Measurements from ENCODE around the gene CTNNB1.

The CTNNB1 gene

DNA sequence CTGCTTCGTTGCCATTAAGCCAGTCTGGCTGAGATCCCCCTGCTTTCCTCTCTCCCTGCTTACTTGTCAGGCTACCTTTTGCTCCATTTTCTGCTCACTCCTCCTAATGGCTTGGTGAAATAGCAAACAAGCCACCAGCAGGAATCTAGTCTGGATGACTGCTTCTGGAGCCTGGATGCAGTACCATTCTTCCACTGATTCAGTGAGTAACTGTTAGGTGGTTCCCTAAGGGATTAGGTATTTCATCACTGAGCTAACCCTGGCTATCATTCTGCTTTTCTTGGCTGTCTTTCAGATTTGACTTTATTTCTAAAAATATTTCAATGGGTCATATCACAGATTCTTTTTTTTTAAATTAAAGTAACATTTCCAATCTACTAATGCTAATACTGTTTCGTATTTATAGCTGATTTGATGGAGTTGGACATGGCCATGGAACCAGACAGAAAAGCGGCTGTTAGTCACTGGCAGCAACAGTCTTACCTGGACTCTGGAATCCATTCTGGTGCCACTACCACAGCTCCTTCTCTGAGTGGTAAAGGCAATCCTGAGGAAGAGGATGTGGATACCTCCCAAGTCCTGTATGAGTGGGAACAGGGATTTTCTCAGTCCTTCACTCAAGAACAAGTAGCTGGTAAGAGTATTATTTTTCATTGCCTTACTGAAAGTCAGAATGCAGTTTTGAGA is 25.0 kb downstream of the CTNNB1 start:
- no peak overlapping the region for H3K4ac ChIP-seq (ENCODE audit: low read depth, low read length)
- H3K18ac ChIP-seq (ENCODE audit: low read length) = no peak overlapping the region
- H2BK5ac ChIP-seq (ENCODE audit: low read length) = no peak overlapping the region
- H2BK120ac ChIP-seq (ENCODE audit: low read depth, low read length) = no peak overlapping the region
- DNase-seq = no peak
- H3K56ac ChIP-seq (ENCODE audit: low read length) = no peak overlapping the region
- H3K79me1 ChIP-seq (ENCODE audit: low read length) = peaks cover 9% of the 10 kb centered on the region
- H3K4me3 ChIP-seq (ENCODE audit: low read length) = no peak overlapping the region
- no CpG with 5 or more reads among the region's 3 CpGs for WGBS (ENCODE audit: extremely low coverage, insufficient coverage, low lambda C conversion rate)
- H4K8ac ChIP-seq (ENCODE audit: low read depth, low read length) = no peak overlapping the region
- no peak overlapping the region for H3K23ac ChIP-seq (ENCODE audit: low read length)
- no peaks in the 10 kb centered on the region for H3K27me3 ChIP-seq (ENCODE audit: insufficient read depth, low read length, poor library complexity)
- no peak overlapping the region for H2BK15ac ChIP-seq (replicated peaks; ENCODE audit: low read depth)
- H3K9ac ChIP-seq (ENCODE audit: low read length) = no peak overlapping the region
- H2AK5ac ChIP-seq (ENCODE audit: low read length) = no peak overlapping the region
- no peak overlapping the region for H3K4me2 ChIP-seq (ENCODE audit: low read length)
- peaks cover 60% of the 10 kb centered on the region for H3K79me2 ChIP-seq (ENCODE audit: control insufficient read depth, insufficient read depth, low read length)
- H3K27ac ChIP-seq (ENCODE audit: low read depth, low read length) = no peak overlapping the region
- peaks cover 13% of the 10 kb centered on the region for H3K36me3 ChIP-seq (ENCODE audit: control insufficient read depth, insufficient read depth, low read length)
- H4K5ac ChIP-seq (ENCODE audit: low read length) = no peak overlapping the region
- no peaks in the 10 kb centered on the region for H3K4me1 ChIP-seq (ENCODE audit: control insufficient read depth, low read depth, low read length)

DNA sequence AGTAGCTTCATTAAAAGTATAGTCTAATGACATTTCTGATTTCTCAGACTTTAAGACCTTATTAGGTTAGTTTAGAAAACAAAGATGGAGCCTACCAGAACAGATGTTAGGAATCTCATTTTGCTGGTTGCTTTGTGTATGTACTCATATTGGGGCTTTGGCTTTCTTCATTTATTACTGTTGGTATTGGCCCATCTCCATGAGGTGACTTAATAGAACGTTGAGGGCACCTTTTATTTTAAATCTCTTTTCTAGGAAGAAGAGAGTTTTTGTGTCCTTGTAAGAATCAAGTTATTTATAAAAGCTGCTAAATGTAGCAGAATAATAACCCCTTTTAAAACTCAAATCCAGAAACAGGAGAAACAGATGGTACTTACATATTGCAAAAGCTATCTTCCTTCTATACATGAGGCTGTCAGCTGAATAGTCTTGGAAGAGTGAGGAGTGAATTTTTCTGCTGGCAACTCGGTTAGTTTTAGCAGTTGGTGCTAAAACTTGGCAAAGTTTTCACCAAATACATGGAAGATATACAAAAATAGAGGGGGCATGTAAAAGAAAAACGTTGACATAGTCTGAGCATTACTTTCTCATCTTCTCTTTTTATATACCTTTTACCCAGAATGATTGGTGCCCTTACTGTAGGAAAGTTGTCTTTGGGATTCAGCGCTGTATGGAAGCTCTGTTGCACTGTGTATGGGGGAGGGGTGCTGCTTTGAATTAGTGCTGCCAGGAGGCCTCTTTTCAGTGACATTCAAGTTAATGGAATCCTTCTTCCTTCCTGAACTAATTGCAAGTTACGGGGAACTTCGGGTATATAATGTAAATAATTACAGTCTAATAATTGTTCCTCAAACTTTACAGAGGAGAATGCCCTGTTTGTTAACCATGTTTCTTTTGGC is 35.8 kb downstream of the CTNNB1 start:
- Histone ChIP-seq H2BK15ac (replicated peaks; ENCODE audit: low read depth) (no peak overlapping the region), H3K36me3 (ENCODE audit: control insufficient read depth, insufficient read depth, low read length) (peaks cover 16% of the 10 kb centered on the region), H4K5ac (ENCODE audit: low read length) (no peak overlapping the region), H2BK5ac (ENCODE audit: low read length) (no peak overlapping the region), H3K9ac (ENCODE audit: low read length) (no peak overlapping the region), H3K4me1 (ENCODE audit: control insufficient read depth, low read depth, low read length) (no peaks in the 10 kb centered on the region), H3K27ac (ENCODE audit: low read depth, low read length) (no peak overlapping the region), H4K8ac (ENCODE audit: low read depth, low read length) (no peak overlapping the region), H2BK120ac (ENCODE audit: low read depth, low read length) (no peak overlapping the region), H3K27me3 (ENCODE audit: insufficient read depth, low read length, poor library complexity) (no peaks in the 10 kb centered on the region), H3K79me1 (ENCODE audit: low read length) (peaks cover 13% of the 10 kb centered on the region), H3K79me2 (ENCODE audit: control insufficient read depth, insufficient read depth, low read length) (no peaks in the 10 kb centered on the region), H3K18ac (ENCODE audit: low read length) (no peak overlapping the region), H3K4ac (ENCODE audit: low read depth, low read length) (no peak overlapping the region), H3K4me2 (ENCODE audit: low read length) (no peak overlapping the region), H3K4me3 (ENCODE audit: low read length) (no peak overlapping the region), H3K56ac (ENCODE audit: low read length) (no peak overlapping the region), H2AK5ac (ENCODE audit: low read length) (no peak overlapping the region), H3K23ac (ENCODE audit: low read length) (no peak overlapping the region)
- no peak for DNase-seq
- WGBS (ENCODE audit: extremely low coverage, insufficient coverage, low lambda C conversion rate) = no CpG with 5 or more reads among the region's 6 CpGs

DNA sequence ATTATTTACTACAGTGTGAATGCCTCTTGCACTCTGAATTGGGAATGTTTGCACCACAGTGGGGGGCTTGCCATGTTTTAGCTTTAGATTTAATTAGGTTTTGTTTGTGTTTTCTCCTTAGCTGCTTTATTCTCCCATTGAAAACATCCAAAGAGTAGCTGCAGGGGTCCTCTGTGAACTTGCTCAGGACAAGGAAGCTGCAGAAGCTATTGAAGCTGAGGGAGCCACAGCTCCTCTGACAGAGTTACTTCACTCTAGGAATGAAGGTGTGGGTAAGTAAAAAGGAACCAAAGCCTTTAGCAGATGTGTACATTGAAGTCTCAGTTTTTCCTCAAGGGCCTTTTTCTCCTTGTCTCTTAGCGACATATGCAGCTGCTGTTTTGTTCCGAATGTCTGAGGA is 36.9 kb downstream of the CTNNB1 start:
- DNase-seq = no peak
- no peaks in the 10 kb centered on the region for H3K4me1 ChIP-seq (ENCODE audit: control insufficient read depth, low read depth, low read length)
- no peaks in the 10 kb centered on the region for H3K27me3 ChIP-seq (ENCODE audit: insufficient read depth, low read length, poor library complexity)
- H3K4me3 ChIP-seq (ENCODE audit: low read length) = no peak overlapping the region
- H2BK15ac ChIP-seq (replicated peaks; ENCODE audit: low read depth) = no peak overlapping the region
- no peak overlapping the region for H3K9ac ChIP-seq (ENCODE audit: low read length)
- no peak overlapping the region for H2BK5ac ChIP-seq (ENCODE audit: low read length)
- H3K79me2 ChIP-seq (ENCODE audit: control insufficient read depth, insufficient read depth, low read length) = no peaks in the 10 kb centered on the region
- no peak overlapping the region for H3K23ac ChIP-seq (ENCODE audit: low read length)
- no peak overlapping the region for H3K56ac ChIP-seq (ENCODE audit: low read length)
- peaks cover 11% of the 10 kb centered on the region for H3K79me1 ChIP-seq (ENCODE audit: low read length)
- no peak overlapping the region for H2AK5ac ChIP-seq (ENCODE audit: low read length)
- H3K27ac ChIP-seq (ENCODE audit: low read depth, low read length) = no peak overlapping the region
- H3K4ac ChIP-seq (ENCODE audit: low read depth, low read length) = no peak overlapping the region
- H4K5ac ChIP-seq (ENCODE audit: low read length) = no peak overlapping the region
- no peak overlapping the region for H2BK120ac ChIP-seq (ENCODE audit: low read depth, low read length)
- peaks cover 17% of the 10 kb centered on the region for H3K36me3 ChIP-seq (ENCODE audit: control insufficient read depth, insufficient read depth, low read length)
- H3K18ac ChIP-seq (ENCODE audit: low read length) = no peak overlapping the region
- no CpG with 5 or more reads among the region's 2 CpGs for WGBS (ENCODE audit: extremely low coverage, insufficient coverage, low lambda C conversion rate)
- no peak overlapping the region for H3K4me2 ChIP-seq (ENCODE audit: low read length)
- no peak overlapping the region for H4K8ac ChIP-seq (ENCODE audit: low read depth, low read length)

DNA sequence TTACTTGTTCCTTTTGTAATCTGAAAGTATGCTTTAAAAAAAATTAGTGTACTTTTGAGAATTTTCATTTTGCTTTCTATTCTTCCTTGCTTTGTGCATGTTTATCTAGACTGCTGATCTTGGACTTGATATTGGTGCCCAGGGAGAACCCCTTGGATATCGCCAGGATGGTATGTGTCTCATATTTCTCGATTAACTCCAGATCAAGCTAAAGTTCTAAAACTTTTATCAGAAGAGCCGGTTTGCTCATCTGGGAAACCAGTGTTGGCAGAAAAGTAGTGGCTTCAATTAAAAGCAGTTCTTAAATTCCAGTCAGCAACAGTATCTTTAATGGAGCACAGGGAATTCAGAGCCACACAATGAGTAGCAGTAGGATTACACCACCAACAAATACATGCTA is 38.6 kb downstream of the CTNNB1 start:
- no peaks in the 10 kb centered on the region for H3K4me1 ChIP-seq (ENCODE audit: control insufficient read depth, low read depth, low read length)
- WGBS (ENCODE audit: extremely low coverage, insufficient coverage, low lambda C conversion rate) = no CpG with 5 or more reads among the region's 3 CpGs
- DNase-seq = no peak
- H3K56ac ChIP-seq (ENCODE audit: low read length) = no peak overlapping the region
- H3K27me3 ChIP-seq (ENCODE audit: insufficient read depth, low read length, poor library complexity) = no peaks in the 10 kb centered on the region
- H3K27ac ChIP-seq (ENCODE audit: low read depth, low read length) = no peak overlapping the region
- H2BK5ac ChIP-seq (ENCODE audit: low read length) = no peak overlapping the region
- no peaks in the 10 kb centered on the region for H3K79me2 ChIP-seq (ENCODE audit: control insufficient read depth, insufficient read depth, low read length)
- H3K36me3 ChIP-seq (ENCODE audit: control insufficient read depth, insufficient read depth, low read length) = peaks cover 17% of the 10 kb centered on the region
- peaks cover 10% of the 10 kb centered on the region for H3K79me1 ChIP-seq (ENCODE audit: low read length)
- H3K4ac ChIP-seq (ENCODE audit: low read depth, low read length) = no peak overlapping the region
- no peak overlapping the region for H4K8ac ChIP-seq (ENCODE audit: low read depth, low read length)
- H2AK5ac ChIP-seq (ENCODE audit: low read length) = no peak overlapping the region
- H3K4me2 ChIP-seq (ENCODE audit: low read length) = no peak overlapping the region
- H3K9ac ChIP-seq (ENCODE audit: low read length) = no peak overlapping the region
- H3K4me3 ChIP-seq (ENCODE audit: low read length) = no peak overlapping the region
- H3K18ac ChIP-seq (ENCODE audit: low read length) = no peak overlapping the region
- H3K23ac ChIP-seq (ENCODE audit: low read length) = no peak overlapping the region
- H2BK15ac ChIP-seq (replicated peaks; ENCODE audit: low read depth) = no peak overlapping the region
- H4K5ac ChIP-seq (ENCODE audit: low read length) = no peak overlapping the region
- H2BK120ac ChIP-seq (ENCODE audit: low read depth, low read length) = no peak overlapping the region

DNA sequence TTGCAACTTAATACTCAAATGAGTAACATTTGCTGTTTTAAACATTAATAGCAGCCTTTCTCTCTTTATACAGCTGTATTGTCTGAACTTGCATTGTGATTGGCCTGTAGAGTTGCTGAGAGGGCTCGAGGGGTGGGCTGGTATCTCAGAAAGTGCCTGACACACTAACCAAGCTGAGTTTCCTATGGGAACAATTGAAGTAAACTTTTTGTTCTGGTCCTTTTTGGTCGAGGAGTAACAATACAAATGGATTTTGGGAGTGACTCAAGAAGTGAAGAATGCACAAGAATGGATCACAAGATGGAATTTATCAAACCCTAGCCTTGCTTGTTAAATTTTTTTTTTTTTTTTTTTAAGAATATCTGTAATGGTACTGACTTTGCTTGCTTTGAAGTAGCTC is 40.3 kb downstream of the CTNNB1 start:
- no peak overlapping the region for H3K4me3 ChIP-seq (ENCODE audit: low read length)
- H3K27me3 ChIP-seq (ENCODE audit: insufficient read depth, low read length, poor library complexity) = no peaks in the 10 kb centered on the region
- no peak for DNase-seq
- H2BK120ac ChIP-seq (ENCODE audit: low read depth, low read length) = no peak overlapping the region
- no peaks in the 10 kb centered on the region for H3K4me1 ChIP-seq (ENCODE audit: control insufficient read depth, low read depth, low read length)
- H2AK5ac ChIP-seq (ENCODE audit: low read length) = no peak overlapping the region
- no peak overlapping the region for H3K56ac ChIP-seq (ENCODE audit: low read length)
- H2BK15ac ChIP-seq (replicated peaks; ENCODE audit: low read depth) = no peak overlapping the region
- H4K5ac ChIP-seq (ENCODE audit: low read length) = no peak overlapping the region
- H3K79me1 ChIP-seq (ENCODE audit: low read length) = peaks cover 6% of the 10 kb centered on the region
- H2BK5ac ChIP-seq (ENCODE audit: low read length) = no peak overlapping the region
- no peak overlapping the region for H3K23ac ChIP-seq (ENCODE audit: low read length)
- no peak overlapping the region for H3K4me2 ChIP-seq (ENCODE audit: low read length)
- no peak overlapping the region for H3K4ac ChIP-seq (ENCODE audit: low read depth, low read length)
- H3K36me3 ChIP-seq (ENCODE audit: control insufficient read depth, insufficient read depth, low read length) = peaks cover 12% of the 10 kb centered on the region
- H3K27ac ChIP-seq (ENCODE audit: low read depth, low read length) = no peak overlapping the region
- no peak overlapping the region for H4K8ac ChIP-seq (ENCODE audit: low read depth, low read length)
- no CpG with 5 or more reads among the region's 2 CpGs for WGBS (ENCODE audit: extremely low coverage, insufficient coverage, low lambda C conversion rate)
- H3K18ac ChIP-seq (ENCODE audit: low read length) = no peak overlapping the region
- no peak overlapping the region for H3K9ac ChIP-seq (ENCODE audit: low read length)
- no peaks in the 10 kb centered on the region for H3K79me2 ChIP-seq (ENCODE audit: control insufficient read depth, insufficient read depth, low read length)
